Stimulated activated CD8-positive, alpha-beta memory T cell treated with anti-CD3 and anti-CD28 coated beads, Interleukin-4, amount 100 ng/mL, for 4 hours (primary cell): ENCODE measurements around the gene DDAH2.

Experiments used
- DNase-seq, 2 donors: peaks; one replicate each; pipeline ENCODE4 v3.0.0-alpha.2; 2020; ENCODE audit warnings: low read depth in 2 of 2, low spot score in 1 of 2

Gene DDAH2

DNA sequence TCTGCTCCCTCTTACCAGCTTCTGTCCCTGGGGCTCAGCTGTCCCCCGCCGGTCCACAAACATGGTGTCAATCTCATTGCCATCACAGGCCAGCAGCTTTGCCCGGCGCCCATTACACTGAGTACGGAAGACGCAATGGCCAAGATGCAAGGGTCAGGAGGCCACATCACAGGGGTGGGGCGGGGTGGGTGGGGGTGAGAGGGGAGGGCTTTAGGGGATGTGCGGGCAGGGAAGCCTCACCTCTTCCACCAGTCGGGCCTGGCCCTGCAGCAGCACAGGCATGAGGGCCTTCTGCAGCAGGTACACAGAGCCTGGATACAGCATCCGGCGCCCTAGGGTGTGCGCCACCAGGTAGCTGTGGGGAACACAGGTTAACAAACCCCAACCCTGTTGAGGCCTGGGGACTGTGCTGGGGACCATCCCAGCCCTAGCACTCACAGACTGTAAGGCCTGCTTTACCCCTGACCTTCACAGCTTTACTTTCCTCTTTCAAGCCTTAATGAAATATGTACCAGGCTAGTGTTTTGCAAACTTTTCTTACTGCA is 37.5 kb downstream of the DDAH2 start:
- DNase-seq = no peak

DNA sequence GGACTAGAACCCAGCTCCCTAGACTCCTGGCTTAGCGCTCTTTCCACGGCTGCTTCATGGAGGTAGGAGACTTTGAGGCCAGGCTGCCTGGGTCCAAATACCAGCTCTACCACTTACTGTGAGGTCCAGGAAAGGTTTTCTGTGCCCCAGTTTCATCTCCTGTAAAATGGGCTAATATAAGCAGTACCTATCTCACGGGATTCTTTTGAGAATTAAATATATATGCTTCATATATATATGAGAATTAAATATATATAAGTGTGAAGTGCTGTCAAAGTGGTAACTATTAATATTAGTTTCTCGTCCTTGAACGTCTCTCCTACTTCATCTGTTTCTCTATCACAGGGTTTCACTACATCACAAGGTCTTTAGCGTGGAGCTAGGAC is 38.0 kb downstream of the DDAH2 start:
- DNase-seq = no peak

DNA sequence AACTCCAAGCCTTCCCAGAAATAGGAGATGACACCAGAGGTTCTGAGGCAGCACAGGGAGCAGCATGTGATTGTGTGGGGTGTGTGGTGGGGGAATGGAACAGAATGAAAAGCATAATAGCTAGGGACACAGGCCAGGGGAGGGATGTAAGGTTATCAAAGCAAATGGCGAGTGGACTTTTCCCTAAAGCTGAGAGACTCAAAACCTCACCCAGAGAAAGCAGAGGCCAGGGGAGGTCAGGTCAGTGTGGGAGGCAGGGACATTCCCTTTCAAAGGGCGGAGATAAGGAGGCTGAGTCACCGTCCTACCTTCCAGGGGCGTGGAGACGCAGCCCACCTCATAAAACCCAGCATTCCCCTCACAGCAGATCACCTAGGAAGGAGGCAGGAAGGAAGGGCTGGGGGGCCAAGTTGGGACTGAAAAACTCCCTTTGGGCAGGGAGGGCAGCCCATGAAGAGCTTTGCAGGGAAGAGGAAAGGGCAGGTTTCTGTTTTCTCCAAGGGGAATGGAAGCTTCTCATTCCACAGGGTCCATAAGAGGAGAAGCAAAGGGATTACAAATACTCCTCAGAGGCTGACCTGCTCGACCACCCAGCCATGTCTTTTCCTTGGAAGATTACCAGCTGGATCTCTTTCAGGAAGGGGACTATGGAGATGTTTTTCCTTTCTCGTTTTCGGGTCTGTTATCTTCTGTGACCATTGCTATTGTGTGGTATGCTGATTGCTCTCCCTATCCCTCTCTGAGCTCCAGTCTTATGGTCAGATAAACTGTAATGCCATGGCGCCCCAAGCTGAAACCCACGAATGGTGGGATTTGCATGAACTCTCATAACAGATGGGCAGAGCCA is 38.6 kb downstream of the DDAH2 start:
- DNase-seq = no peak

DNA sequence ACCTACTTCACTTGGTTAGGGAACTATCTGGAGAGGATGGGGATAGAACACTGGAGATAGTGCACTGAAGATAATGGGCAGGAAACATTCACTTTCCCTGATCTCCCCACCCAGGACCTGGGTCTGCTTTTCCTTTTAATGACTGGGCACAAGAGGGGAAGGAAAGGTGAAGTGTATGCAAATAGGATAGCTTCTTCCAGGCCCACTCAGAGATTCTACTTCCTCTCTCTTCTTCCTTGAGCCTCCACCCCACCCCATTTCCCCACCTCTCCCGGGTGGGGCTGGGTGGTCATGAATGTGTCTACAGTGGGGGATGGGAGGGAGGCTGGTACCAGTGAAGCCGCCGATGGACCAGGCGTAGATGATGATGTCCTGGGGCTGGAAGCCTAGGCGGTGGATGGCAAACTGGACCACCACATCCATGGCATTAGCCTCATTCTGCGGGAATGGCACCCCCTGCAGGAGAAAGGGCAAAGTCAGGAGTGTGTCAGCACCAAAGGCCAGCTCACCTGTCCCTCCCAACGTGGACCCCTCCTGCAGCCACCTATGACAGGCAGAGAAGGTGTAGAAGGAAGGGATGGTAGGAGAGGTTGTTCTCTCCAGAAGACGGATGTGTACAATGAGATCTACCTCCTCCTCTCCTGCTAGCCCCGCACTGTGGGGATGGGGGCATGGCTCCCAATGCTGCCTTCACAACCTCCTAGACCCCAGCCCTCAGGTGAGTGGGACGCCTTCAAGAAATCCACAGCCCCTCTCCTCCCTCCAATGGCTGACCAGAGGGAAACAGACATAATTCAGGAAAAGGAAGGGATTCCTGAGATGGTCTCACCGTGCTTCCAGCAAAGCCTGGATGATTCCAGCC is 39.6 kb downstream of the DDAH2 start:
- DNase-seq = no peak

DNA sequence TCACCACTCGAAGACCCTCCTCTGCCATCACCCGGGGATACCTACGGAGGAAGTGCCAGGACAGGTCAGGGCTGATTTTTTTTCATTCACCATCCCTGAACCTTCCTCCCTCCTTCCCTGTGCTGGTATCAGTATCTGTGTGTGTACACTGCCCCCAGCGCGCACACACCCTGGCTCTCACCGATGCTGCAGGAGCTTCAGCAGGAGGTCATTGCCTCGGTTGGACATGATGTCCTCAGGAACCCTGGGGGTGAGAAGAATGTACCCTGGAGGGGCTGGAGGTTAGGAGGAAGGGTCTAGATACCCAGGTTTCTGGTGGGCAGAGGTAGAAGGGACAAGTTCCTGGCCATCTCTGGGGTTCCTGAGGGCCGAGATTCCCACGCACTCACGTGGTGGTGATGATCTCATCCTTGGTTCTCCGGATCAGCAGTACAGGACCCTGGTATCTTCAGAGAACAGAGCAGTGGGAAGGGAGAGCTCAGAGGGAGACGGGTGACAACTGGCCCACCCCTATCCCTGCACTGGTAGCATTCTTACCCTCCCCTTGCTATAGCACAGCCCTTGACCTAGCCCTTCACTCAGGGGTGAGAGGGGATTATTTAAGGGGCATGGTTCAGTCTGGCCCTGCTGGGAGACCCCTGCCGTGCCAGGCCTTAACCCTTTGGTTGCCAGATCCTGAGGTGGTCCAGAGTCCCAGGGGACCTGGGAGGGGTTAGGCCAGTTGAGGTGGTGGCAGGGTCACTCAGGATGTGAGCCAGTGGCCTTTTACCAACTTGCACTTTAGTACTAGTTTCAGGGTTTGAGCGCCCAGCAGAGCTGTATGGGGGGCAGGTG is 41.0 kb downstream of the DDAH2 start:
- no peak for DNase-seq

DNA sequence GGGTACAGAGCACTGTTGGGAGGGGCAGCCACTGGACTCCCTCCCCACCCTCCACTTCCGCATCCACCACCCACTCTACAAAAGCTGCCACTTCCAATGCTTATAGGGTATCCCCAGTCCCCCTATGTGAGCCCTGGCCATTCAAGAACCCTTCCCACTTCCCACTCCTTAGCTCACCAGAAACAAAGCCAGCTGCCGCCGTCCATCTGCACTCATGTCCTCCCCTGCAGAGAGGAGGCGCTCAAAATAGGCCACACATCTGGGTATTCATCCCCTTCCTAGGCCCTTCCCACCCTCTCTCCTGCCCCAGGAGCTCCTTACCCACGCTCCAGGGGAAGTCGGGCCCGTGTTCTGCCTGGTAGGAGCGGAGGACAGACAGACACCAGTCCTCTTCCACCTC is 41.8 kb downstream of the DDAH2 start:
- DNase-seq = no peak

DNA sequence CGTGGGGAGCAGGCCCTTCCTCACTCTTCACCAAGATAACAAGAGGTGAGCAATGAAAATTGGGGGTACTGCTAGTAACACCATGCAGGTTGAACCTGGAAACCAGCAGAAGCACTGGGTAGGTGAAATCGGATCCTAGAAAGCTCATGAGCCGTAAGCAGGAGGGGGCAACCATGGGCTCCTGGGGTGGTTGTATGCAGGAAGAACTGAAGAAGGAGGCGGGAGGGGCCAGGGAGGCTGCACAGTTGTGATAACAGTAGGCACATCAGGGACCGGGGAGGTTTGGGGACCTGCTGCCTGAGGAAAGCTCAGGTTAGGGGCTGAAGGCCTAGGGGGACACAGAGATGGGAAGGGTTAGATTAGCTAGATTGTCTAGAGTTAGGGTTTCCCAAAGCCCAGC is 42.6 kb downstream of the DDAH2 start:
- no peak for DNase-seq

DNA sequence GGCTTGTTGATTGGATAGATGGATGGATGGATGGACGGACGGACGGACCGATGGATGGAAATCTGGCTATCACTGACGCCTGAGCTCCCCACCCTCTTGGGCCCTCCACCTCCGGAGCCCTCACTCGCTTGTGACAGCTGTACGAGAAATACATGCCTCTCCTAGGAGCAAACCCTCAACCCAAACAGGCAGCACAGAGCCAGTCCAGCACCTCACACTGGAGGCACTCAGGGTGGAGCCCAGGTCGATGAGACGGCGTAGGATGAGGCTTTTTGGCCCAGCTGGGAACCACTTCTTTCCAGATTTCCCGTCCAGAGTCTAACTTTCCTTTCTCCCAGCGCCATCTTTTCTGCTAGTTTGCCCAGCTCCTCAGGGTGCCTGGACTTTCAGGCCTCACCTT is 45.5 kb downstream of the DDAH2 start:
- DNase-seq = no peak

DNA sequence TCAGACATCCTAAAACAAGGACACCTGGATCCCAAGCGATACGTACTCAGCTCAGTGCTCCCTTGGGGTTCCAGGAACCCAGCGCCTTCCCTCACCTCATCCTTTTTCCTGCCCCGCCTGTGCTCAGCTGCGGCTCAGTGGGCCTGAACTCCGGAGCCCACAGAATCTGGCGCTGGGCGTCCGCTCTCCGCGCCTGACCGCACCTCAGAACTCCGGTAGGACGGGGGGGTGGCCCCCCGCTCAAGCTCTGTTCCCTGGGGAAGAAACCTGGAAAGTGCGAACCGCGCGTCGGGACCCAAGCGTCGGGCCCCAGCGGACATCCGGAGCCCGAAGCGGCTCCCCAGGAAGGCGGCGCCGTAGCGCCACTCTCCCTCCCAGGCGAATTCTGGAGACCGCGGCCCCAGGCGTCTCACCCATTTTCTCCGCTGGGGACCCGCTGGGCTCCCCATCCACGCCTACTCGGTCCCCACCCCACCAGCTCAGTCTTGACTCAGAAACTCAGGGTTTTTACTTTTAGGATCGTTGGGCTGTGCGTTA is 47.9 kb downstream of the DDAH2 start:
- DNase-seq = no peak

DNA sequence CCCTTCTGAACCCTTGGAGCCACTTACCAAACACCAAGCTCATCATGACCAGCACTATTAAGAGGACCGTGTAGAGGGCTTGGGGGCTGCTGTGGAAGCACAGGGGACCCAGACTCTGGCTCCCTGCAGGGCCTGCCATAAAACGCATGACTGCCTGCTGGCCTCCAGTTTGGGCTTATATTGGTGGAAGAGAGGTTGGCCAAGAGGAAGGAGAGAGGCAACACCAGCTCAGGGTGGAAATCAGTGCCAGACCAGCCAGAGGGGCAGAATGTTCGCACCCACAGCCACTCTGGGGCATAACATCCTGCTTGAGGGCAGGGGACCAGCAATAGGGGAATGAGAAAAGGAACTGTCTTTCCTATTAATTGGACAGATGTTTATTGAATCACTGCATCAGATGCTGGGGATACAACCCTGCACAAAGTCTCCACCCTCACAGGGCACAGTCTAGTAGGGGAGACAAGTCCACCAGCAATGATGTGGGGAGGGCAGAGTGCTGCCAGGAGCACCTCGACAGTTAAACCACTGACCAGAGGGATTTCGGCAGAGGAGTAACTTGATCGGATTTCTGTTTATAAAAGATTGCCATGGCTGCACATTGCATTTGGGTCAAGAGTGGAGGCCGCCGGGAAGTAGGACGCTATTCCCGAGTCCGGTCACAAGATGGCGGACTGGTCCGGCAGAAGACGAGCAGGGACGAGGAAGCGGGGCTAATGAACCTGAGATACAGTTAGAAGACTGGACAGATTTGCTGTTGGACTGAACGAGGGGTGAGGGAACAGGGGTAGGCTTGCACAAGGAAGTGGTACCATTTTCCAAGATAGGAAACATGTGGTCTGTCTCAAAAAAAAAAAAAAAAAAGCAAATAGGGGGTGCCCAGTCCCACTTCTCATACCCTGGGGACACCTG is 48.6 kb downstream of the DDAH2 start, which contains the start of gene LY6G5C:
Gene LY6G5C (minus strand): TSS at position 842 of the 909 bp plus-strand sequence. CDS start 694 bp downstream, at position 148.
- peak in 1 of 2 donors; percentile 28 for DNase-seq

DNA sequence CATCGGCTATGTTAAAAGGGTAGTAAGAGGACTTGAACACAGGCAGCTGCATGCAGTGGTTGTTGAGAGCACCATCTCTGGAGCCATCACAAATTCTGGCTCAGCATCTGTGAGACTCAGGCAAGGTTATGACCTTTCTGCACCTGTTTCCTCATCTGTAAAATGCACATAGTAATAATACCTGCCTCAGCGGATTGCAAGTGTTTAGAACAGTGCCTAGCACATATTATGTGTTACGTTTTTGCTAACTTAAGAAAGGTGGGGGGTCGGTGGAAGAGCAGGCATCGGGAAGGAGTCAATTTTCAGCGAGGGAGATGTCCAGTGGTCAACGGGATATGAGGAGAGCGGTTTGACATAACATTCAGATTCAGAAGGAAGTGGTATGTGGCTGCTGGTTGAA is 51.1 kb downstream of the DDAH2 start:
- DNase-seq = no peak
